ENCODE measurements around the gene POLG2.

GRCh38 chr17:64544742-64545141, 47.9 kb upstream of the POLG2 start:
- no peak for TF ChIP-seq FOXA1 (IDR thresholded peaks at IDR 0.05)
- TF ChIP-seq SP1 (IDR thresholded peaks at IDR 0.05), result no peak
- TF ChIP-seq BHLHE40 (IDR thresholded peaks at IDR 0.05; ENCODE audit: borderline replicate concordance), result no peak
- TF ChIP-seq LEF1 (IDR thresholded peaks at IDR 0.05; ENCODE audit: borderline replicate concordance), result no peak
- TF ChIP-seq SUZ12 (IDR thresholded peaks at IDR 0.05), result no peak
